CD4-positive, alpha-beta memory T cell (primary cell): ENCODE data around the gene CENPE. TPM values are rescaled to one million over a fixed set of nuclear protein-coding genes. Genes with fewer than 3 reads are reported as not detected.
"Not testable (repeated sequence)": the region's sequence is repeated elsewhere in the genome, so short reads cannot be mapped to it uniquely, and the experiment has no call there.

Experiments used
- CTCF ChIA-PET: fragments of 350-600 bp; sonication (Branson Sonifier 250); formaldehyde crosslinking; loops from one replicate; lab custom pipeline; 2021; ENCODE audit warnings: inconsistent platforms; ENCODE audit not compliant: partially characterized antibody; lab: Charles Lee
- POLR2A ChIA-PET: fragments of 350-600 bp; sonication (Branson Sonifier 250); formaldehyde crosslinking; loops from one replicate; lab custom pipeline; 2021; ENCODE audit not compliant: partially characterized antibody; lab: Charles Lee
- DNase-seq, 5 donors: peaks; one replicate each; pipeline versions ENCODE4 v3.0.0 to v3.0.0-alpha.2; 2020 to 2022; ENCODE audit warnings: mixed read lengths in 1 of 5
- H3K27ac ChIP-seq: one replicate; pipeline ENCODE4 v1.7.0; 2013; ENCODE audit warnings: low read depth, low read length
- H3K27me3 ChIP-seq: 2 replicates; pipeline ENCODE4 v1.7.0; 2013; ENCODE audit warnings: mild to moderate bottlenecking, low read length, moderate library complexity; ENCODE audit not compliant: insufficient read depth
- H3K36me3 ChIP-seq: 2 replicates; pipeline ENCODE4 v1.7.0; 2013; ENCODE audit warnings: mild to moderate bottlenecking, low read length, moderate library complexity; ENCODE audit not compliant: insufficient read depth
- H3K4me1 ChIP-seq: 2 replicates; pipeline ENCODE4 v1.7.0; 2013; ENCODE audit warnings: mild to moderate bottlenecking, low read length, moderate library complexity; ENCODE audit not compliant: insufficient read depth
- H3K4me3 ChIP-seq, 2 donors: one replicate each; pipeline ENCODE4 v1.7.0; 2013; ENCODE audit warnings: low read length in 2 of 2, mild to moderate bottlenecking in 1 of 2
- H3K9me3 ChIP-seq, 2 donors: one replicate each; pipeline ENCODE4 v1.7.0; 2013; ENCODE audit warnings: low read length in 2 of 2, control low read depth in 1 of 2; ENCODE audit not compliant: control insufficient read depth in 1 of 2
- H3K27ac Mint-ChIP-seq, 7 donors: one replicate each; pipeline ENCODE4 v1.8.0; 2020 to 2021; ENCODE audit warnings: mixed read lengths in 7 of 7, mild to moderate bottlenecking in 6 of 7, inconsistent platforms in 3 of 7, moderate library complexity in 3 of 7
- H3K27me3 Mint-ChIP-seq, 2 donors: one replicate each; pipeline ENCODE4 v1.8.0; 2020 to 2021; ENCODE audit warnings: mixed read lengths in 2 of 2
- H3K36me3 Mint-ChIP-seq, 2 donors: one replicate each; pipeline ENCODE4 v1.8.0; 2020 to 2021; ENCODE audit warnings: mixed read lengths in 2 of 2, inconsistent platforms in 1 of 2, mild to moderate bottlenecking in 1 of 2
- H3K4me1 Mint-ChIP-seq, 4 donors: one replicate each; pipeline ENCODE4 v1.8.0; 2020 to 2021; ENCODE audit warnings: mixed read lengths in 4 of 4, mild to moderate bottlenecking in 1 of 4
- H3K4me3 Mint-ChIP-seq, 8 donors: one replicate each; pipeline ENCODE4 v1.8.0; 2020 to 2021; ENCODE audit warnings: mixed read lengths in 8 of 8, mild to moderate bottlenecking in 7 of 8, moderate library complexity in 6 of 8, inconsistent platforms in 3 of 8
- H3K9me3 Mint-ChIP-seq, 8 donors: one replicate each; pipeline ENCODE4 v1.8.0; 2020 to 2021; ENCODE audit warnings: mixed read lengths in 8 of 8, mild to moderate bottlenecking in 5 of 8, inconsistent platforms in 3 of 8, moderate library complexity in 1 of 8
- intact Hi-C: fragments of 100-400 bp; cut with micrococcal nuclease; formaldehyde crosslinking; loops from one replicate; pipeline ENCODE4 v1.15.1; 2023
- polyA plus RNA-seq, 2 donors: library from polyadenylated mRNA; unstranded; fragments of 300-500 nt; fragmentation: Illumina TruSeq; gene quantifications; one replicate each; pipeline ENCODE4 v1.2.3, GENCODE V29; 2021
- total RNA-seq, 2 experiments: library from RNA; stranded (reverse); gene quantifications; one replicate each; pipeline ENCODE4 v1.2.3, GENCODE V29; 2021

The CENPE gene
- total RNA-seq, result 1 to 10 TPM in 1 of 2 experiments, under 1 TPM in 1; 0.67 to 1.5 TPM
- under 1 TPM in 1 of 2 donors, not detected in 1; 0.77 TPM for polyA plus RNA-seq

GRCh38 chr4:103198111-103198765, at the start of gene CENPE:
Gene CENPE (minus strand): TSS chr4:103198343. CDS start chr4:103198319, 24 bp downstream.
- no peaks in the 10 kb centered on the region for H3K36me3 ChIP-seq
- peaks cover 9 to 18% (median 13%) of the 10 kb centered on the region in 4 donors for H3K4me1 Mint-ChIP-seq
- CTCF ChIA-PET, result interaction anchor here (1.1 to 1.4 kb wide), 3 partner anchors 12 to 99 kb away, joined by 3 to 5 read pairs (median 4); partner anchors contain the start of gene BDH2
- H3K9me3 ChIP-seq, result no peaks in the 10 kb centered on the region
- H3K27ac Mint-ChIP-seq, result peak within 1 kb of the TSS; percentile 87 to 100 (median 99)
- H3K9me3 Mint-ChIP-seq, result peaks cover 0 to 2% (median 0%) of the 10 kb centered on the region in 8 donors
- no peaks in the 10 kb centered on the region for H3K27me3 ChIP-seq
- peak; percentile 82 to 90 (median 87) for DNase-seq
- peak within 1 kb of the TSS; percentile 92 to 100 (median 96) for H3K4me3 Mint-ChIP-seq
- POLR2A ChIA-PET, result interaction anchor here (0.7 kb wide), 1 partner anchor 178 kb away, joined by 4 read pairs; no protein-coding TSS in a partner anchor
- peaks cover 0 to 10% of the 10 kb centered on the region in 2 donors for H3K36me3 Mint-ChIP-seq
- H3K27me3 Mint-ChIP-seq, result peaks cover 0 to 5% of the 10 kb centered on the region in 2 donors
- H3K4me3 ChIP-seq, result peak within 1 kb of the TSS; percentile 67 to 75
- peaks cover 10% of the 10 kb centered on the region for H3K4me1 ChIP-seq
- intact Hi-C loops, result loop anchor here (1.0 to 10.0 kb wide), 3 partner anchors 183 to 853 kb away; partner anchors contain the start of genes SLC39A8 and SLC9B1
- peak within 1 kb of the TSS; percentile 88 for H3K27ac ChIP-seq

DNA sequence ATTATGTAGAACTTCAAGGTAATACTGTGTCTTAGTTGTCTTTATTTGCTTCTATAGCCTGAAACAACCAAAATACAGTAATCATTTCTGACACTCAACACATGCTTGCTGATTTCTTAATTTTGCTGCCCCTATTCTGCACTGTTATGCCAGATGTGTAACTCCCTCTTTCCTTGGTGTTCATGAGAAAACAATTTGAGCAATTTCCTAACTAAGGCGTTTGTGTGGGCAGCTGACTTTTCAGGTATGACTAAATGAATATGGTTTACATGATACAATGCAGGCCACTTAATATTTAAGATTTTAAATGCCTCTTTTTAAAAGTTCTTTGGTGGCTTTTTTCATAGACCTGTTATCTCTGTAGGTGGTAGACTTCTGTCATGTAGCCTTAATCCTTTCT, 46.1 kb upstream of the CENPE start:
- Histone ChIP-seq H3K9me3 (no peaks in the 10 kb centered on the region), H3K27me3 (no peaks in the 10 kb centered on the region), H3K4me3 (no peak overlapping the region), H3K27ac (no peak overlapping the region), H3K36me3 (no peaks in the 10 kb centered on the region), H3K4me1 (no peaks in the 10 kb centered on the region)
- H3K27me3 Mint-ChIP-seq, result peaks cover 2 to 6% of the 10 kb centered on the region in 2 donors
- no peaks in the 10 kb centered on the region for H3K36me3 Mint-ChIP-seq
- H3K27ac Mint-ChIP-seq, result no peak overlapping the region
- intact Hi-C loops, result no loop called here
- DNase-seq, result no peak
- no peaks in the 10 kb centered on the region for H3K4me1 Mint-ChIP-seq
- H3K4me3 Mint-ChIP-seq, result no peak overlapping the region
- POLR2A ChIA-PET, result no interaction called here
- CTCF ChIA-PET, result no interaction called here
- H3K9me3 Mint-ChIP-seq, result peaks cover 0 to 32% (median 8%) of the 10 kb centered on the region in 8 donors

DNA sequence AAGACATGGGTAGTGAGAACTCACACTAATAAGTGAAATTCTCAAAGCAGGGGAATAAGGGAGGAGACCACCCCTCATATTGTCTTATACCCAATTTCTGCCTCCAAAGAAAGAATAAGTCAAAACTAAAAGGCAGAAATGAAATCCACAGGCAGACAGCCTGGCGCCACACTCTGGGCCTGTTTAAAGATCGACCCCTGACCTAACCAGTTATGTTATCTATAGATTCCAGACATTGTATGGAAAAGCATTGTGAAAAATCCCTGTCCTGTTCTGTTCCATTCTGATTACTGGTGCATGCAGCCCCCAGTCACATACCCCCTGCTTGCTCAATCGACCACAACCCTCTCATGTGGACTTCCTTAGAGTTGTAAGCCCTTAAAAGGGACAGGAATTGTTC, 32.8 kb upstream of the CENPE start:
- H3K36me3 Mint-ChIP-seq, DNase-seq, CTCF ChIA-PET, H3K9me3 ChIP-seq, H3K4me3 Mint-ChIP-seq, H3K36me3 ChIP-seq, H3K4me3 ChIP-seq, H3K27me3 Mint-ChIP-seq, intact Hi-C loops, H3K27ac Mint-ChIP-seq, H3K27me3 ChIP-seq, H3K4me1 Mint-ChIP-seq, H3K27ac ChIP-seq, POLR2A ChIA-PET, H3K4me1 ChIP-seq: not testable (repeated sequence)
- peaks cover 0 to 13% (median 0%) of the 10 kb centered on the region in 8 donors for H3K9me3 Mint-ChIP-seq

- DNase-seq, POLR2A ChIA-PET, H3K9me3 Mint-ChIP-seq, H3K4me3 Mint-ChIP-seq, H3K36me3 ChIP-seq, H3K27ac Mint-ChIP-seq, CTCF ChIA-PET, H3K4me1 Mint-ChIP-seq, H3K4me3 ChIP-seq, intact Hi-C loops, H3K27me3 ChIP-seq, H3K36me3 Mint-ChIP-seq, H3K4me1 ChIP-seq, H3K27ac ChIP-seq, H3K9me3 ChIP-seq: not testable (repeated sequence)
- peaks cover 8 to 11% of the 10 kb centered on the region in 2 donors for H3K27me3 Mint-ChIP-seq
These were observed 25.4 kb upstream of the CENPE start for GRCh38 chr4:103223556-103223955.

DNA sequence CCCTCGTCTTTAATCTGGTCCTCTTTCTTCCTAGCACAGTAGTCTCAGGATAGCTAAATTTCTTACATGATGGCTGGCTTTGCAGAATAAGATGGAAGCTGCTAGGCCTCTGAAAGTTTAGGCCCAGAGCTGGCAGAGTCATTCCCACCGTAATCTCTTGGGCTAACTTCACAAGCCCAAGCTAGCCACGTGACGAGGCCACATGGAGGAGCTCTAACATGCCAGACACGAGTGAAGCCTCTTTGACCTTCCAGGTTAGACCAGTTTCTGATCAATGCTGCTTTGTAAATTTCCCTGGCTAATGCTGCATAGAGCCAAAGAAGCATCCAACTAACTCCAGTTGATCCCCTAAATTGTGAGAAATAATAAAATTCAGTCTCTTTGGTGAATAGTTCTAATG, 9.5 kb upstream of the CENPE start:
- ChIA-PET CTCF (no interaction called here), POLR2A (no interaction called here)
- no peak for DNase-seq
- H3K27me3 Mint-ChIP-seq, result peaks cover 10 to 11% of the 10 kb centered on the region in 2 donors
- no peak overlapping the region for H3K4me3 ChIP-seq
- H3K36me3 Mint-ChIP-seq, result no peaks in the 10 kb centered on the region
- no peaks in the 10 kb centered on the region for H3K36me3 ChIP-seq
- intact Hi-C loops, result no loop called here
- H3K9me3 Mint-ChIP-seq, result no peaks in the 10 kb centered on the region
- no peaks in the 10 kb centered on the region for H3K4me1 Mint-ChIP-seq
- H3K4me3 Mint-ChIP-seq, result no peak overlapping the region
- H3K27ac ChIP-seq, result no peak overlapping the region
- no peaks in the 10 kb centered on the region for H3K27me3 ChIP-seq
- H3K27ac Mint-ChIP-seq, result no peak overlapping the region
- H3K9me3 ChIP-seq, result no peaks in the 10 kb centered on the region
- H3K4me1 ChIP-seq, result no peaks in the 10 kb centered on the region

DNA sequence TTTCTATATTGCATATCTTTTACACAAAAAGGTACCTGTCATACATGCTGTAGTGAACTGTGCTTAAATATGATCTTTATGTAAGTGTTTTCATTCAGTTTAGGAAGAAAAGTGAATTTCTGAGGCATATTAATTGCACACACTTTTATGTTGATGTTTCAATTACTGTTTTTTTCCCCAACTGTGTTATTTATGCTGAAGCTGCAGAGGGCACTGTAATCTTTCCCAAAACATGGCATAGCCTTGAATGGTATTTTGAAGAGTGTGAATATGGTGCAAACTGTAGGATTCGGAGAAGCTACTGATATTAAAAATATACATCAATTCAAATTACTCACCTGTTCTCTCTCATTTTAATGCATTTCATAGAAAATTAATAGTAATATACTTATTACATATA, 6.0 kb upstream of the CENPE start:
- intact Hi-C loops, result no loop called here
- H3K27ac ChIP-seq, result no peak overlapping the region

GRCh38 chr4:103201724-103202123, 3.6 kb upstream of the CENPE start:
- H3K27ac Mint-ChIP-seq, result no peak overlapping the region
- H3K4me1 Mint-ChIP-seq, result peaks cover 9 to 18% (median 11%) of the 10 kb centered on the region in 4 donors
- no peaks in the 10 kb centered on the region for H3K9me3 ChIP-seq
- no peaks in the 10 kb centered on the region for H3K27me3 ChIP-seq
- H3K36me3 Mint-ChIP-seq, result peaks cover 0 to 10% of the 10 kb centered on the region in 2 donors
- no peak overlapping the region for H3K27ac ChIP-seq
- no peak for DNase-seq
- CTCF ChIA-PET, result no interaction called here
- H3K27me3 Mint-ChIP-seq, result peaks cover 0 to 5% of the 10 kb centered on the region in 2 donors
- intact Hi-C loops, result no loop called here
- peaks cover 0 to 2% (median 0%) of the 10 kb centered on the region in 8 donors for H3K9me3 Mint-ChIP-seq
- POLR2A ChIA-PET, result no interaction called here
- no peaks in the 10 kb centered on the region for H3K36me3 ChIP-seq
- H3K4me3 ChIP-seq, result no peak overlapping the region
- H3K4me1 ChIP-seq, result peaks cover 10% of the 10 kb centered on the region
- peak overlapping the region in 3 of 8 donors; percentile 4 to 25 (median 7) for H3K4me3 Mint-ChIP-seq

More for the DNA sequence above, 6.0 kb upstream of the CENPE start:
- no peak overlapping the region for H3K27ac Mint-ChIP-seq
- Histone ChIP-seq H3K9me3 (no peaks in the 10 kb centered on the region), H3K4me1 (peaks cover under 1% of the 10 kb centered on the region), H3K27me3 (no peaks in the 10 kb centered on the region), H3K36me3 (no peaks in the 10 kb centered on the region), H3K4me3 (no peak overlapping the region)
- no peaks in the 10 kb centered on the region for H3K4me1 Mint-ChIP-seq
- no peak for DNase-seq
- ChIA-PET POLR2A (no interaction called here), CTCF (no interaction called here)
- H3K4me3 Mint-ChIP-seq, result no peak overlapping the region
- H3K27me3 Mint-ChIP-seq, result peaks cover 4 to 5% of the 10 kb centered on the region in 2 donors
- no peaks in the 10 kb centered on the region for H3K36me3 Mint-ChIP-seq
- H3K9me3 Mint-ChIP-seq, result no peaks in the 10 kb centered on the region
